A549 (cell line): ENCODE results near the gene HOXB4. TPM values are rescaled to one million over a fixed set of nuclear protein-coding genes. Genes with fewer than 3 reads are reported as not detected.

Experiments
- ATAC-seq, 2 experiments: fragments of 200-7000 bp in 1 of 2; fragments of >200 bp in 1 of 2; cut with Nextera tagmentation in 1 of 2; cut with Tn5 transposase in 1 of 2; 3 replicates each; pipeline versions ENCODE4 v1.8.0 to v1.9.1; 2018 to 2020; ENCODE audit warnings: mild to moderate bottlenecking in 1 of 2, moderate library complexity in 1 of 2
- CTCF ChIA-PET: fragments of 300-600 bp; sonication (Branson Sonifier 250); formaldehyde crosslinking; extraction: SDS; loops from one replicate; lab custom pipeline; 2021; ENCODE audit warnings: antibody characterized with exemption, inconsistent platforms; lab: Yijun Ruan, JAX
- POLR2A ChIA-PET: fragments of 350-600 bp; formaldehyde crosslinking; extraction: SDS; loops from one replicate; lab custom pipeline; 2021; ENCODE audit warnings: antibody characterized with exemption, inconsistent platforms; lab: Yijun Ruan, JAX
- DNase-seq, 2 experiments: peaks; one replicate each; pipeline versions ENCODE4 v3.0.0 to v3.0.0-alpha.2; 2011 to 2016; ENCODE audit warnings: low read depth in 1 of 2, low spot score in 1 of 2
- FAIRE-seq: peaks from 2 replicates; lab custom pipeline; 2011; peaks lifted over from hg19 to GRCh38; lab: Jason Lieb, UNC
- H3K27ac ChIP-seq, 2 experiments: fragments of >200 bp; sonication (Bioruptor Twin); formaldehyde crosslinking; 3 replicates each; pipeline ENCODE4 v1.5.1; 2016 to 2017
- H3K4me1 ChIP-seq: fragments of >200 bp; sonication (Bioruptor Twin); formaldehyde crosslinking; 3 replicates; pipeline ENCODE4 v1.6.1; 2016
- H3K4me2 ChIP-seq: fragments of >200 bp; sonication (Bioruptor Twin); formaldehyde crosslinking; 3 replicates; pipeline ENCODE4 v1.6.1; 2016
- H3K4me3 ChIP-seq: fragments of >200 bp; sonication (Bioruptor Twin); formaldehyde crosslinking; 3 replicates; pipeline ENCODE4 v1.5.1; 2016
- H3K9me3 ChIP-seq: fragments of >200 bp; sonication (Bioruptor Twin); formaldehyde crosslinking; 3 replicates; pipeline ENCODE4 v1.6.1; 2016
- BHLHE40 ChIP-seq: IDR thresholded peaks from 2 replicates; pipeline ENCODE4 v1.6.1; 2012; ENCODE audit warnings: low read depth, low read length, inconsistent platforms
- CBX8 ChIP-seq: fragments of 200-600 bp; sonication (generic); IDR thresholded peaks from 2 replicates; pipeline ENCODE4 v1.6.1; 2016
- CHD2 ChIP-seq: fragments of 150-350 bp; IDR thresholded peaks from 2 replicates; pipeline ENCODE4 v1.6.1; 2014; ENCODE audit warnings: low read length; ENCODE audit not compliant: partially characterized antibody
- EHMT2 ChIP-seq: fragments of 200-600 bp; sonication (generic); IDR thresholded peaks from 2 replicates; pipeline ENCODE4 v1.6.1; 2016; ENCODE audit warnings: antibody characterized with exemption, low read depth, mild to moderate bottlenecking, moderate library complexity
- FOSL2 ChIP-seq, 2 experiments: fragments of 450-650 bp in 1 of 2; fragments of >200 bp in 1 of 2; sonication (Bioruptor Twin) in 1 of 2; formaldehyde crosslinking; IDR thresholded peaks; 2 replicates each; pipeline versions ENCODE4 v1.5.0 to v1.6.1; 2016 to 2020; ENCODE audit warnings: mild to moderate bottlenecking in 1 of 2, moderate library complexity in 1 of 2
- HOXA7 ChIP-seq: fragments of 250-450 bp; sonication (Bioruptor Pico); IDR thresholded peaks from 2 replicates; pipeline ENCODE4 v1.5.0; 2020; ENCODE audit warnings: mild to moderate bottlenecking, moderate library complexity
- HOXB5 ChIP-seq: fragments of 250-450 bp; sonication (Bioruptor Pico); IDR thresholded peaks from 2 replicates; pipeline ENCODE4 v1.5.0; 2020; ENCODE audit warnings: mild to moderate bottlenecking, moderate library complexity
- MAFK ChIP-seq: fragments of 450-650 bp; IDR thresholded peaks from 2 replicates; pipeline ENCODE4 v1.6.1; 2014; ENCODE audit not compliant: partially characterized antibody
- MAZ ChIP-seq: fragments of 150-350 bp; IDR thresholded peaks from 2 replicates; pipeline ENCODE4 v1.6.1; 2014; ENCODE audit warnings: antibody characterized with exemption, low read depth, low read length, borderline replicate concordance
- PHF8 ChIP-seq: fragments of 200-600 bp; sonication (generic); IDR thresholded peaks from 2 replicates; pipeline ENCODE4 v1.6.1; 2016; ENCODE audit warnings: low read depth, mild to moderate bottlenecking, antibody characterized with exemption, moderate library complexity, borderline replicate concordance
- POLR2A ChIP-seq: IDR thresholded peaks from 2 replicates; pipeline ENCODE4 v1.6.1; 2012; ENCODE audit warnings: mild to moderate bottlenecking, low read length
- RAD21 ChIP-seq, 2 experiments: fragments of >200 bp in 1 of 2; sonication (Bioruptor Twin) in 1 of 2; formaldehyde crosslinking in 1 of 2; IDR thresholded peaks in 1 of 2; conservative IDR thresholded peaks in 1 of 2; 2 replicates in 1 of 2; 3 replicates in 1 of 2; pipeline ENCODE4 v1.6.1; 2012 to 2018; ENCODE audit warnings: inconsistent platforms in 1 of 2
- RCOR1 ChIP-seq: fragments of 150-350 bp; IDR thresholded peaks from 2 replicates; pipeline ENCODE4 v1.6.1; 2014; ENCODE audit warnings: antibody characterized with exemption, low read length, low read depth
- RNF2 ChIP-seq: fragments of 200-600 bp; sonication (generic); IDR thresholded peaks from 2 replicates; pipeline ENCODE4 v1.6.1; 2016; ENCODE audit warnings: low read depth, mild to moderate bottlenecking, antibody characterized with exemption, moderate library complexity, borderline replicate concordance
- ZSCAN20 ChIP-seq: fragments of 250-450 bp; sonication (Bioruptor Pico); IDR thresholded peaks from 2 replicates; pipeline ENCODE4 v1.8.0; 2022; ENCODE audit warnings: mild to moderate bottlenecking, moderate library complexity
- WGBS: methylation state at CpG from one replicate; pipeline ENCODE4 v1.1.6; 2017; ENCODE audit errors: missing lambda C conversion rate; 5-methylcytosine and 5-hydroxymethylcytosine counted together
- polyA plus RNA-seq, 4 experiments: library from polyadenylated mRNA; depleted of rRNA in 3 of 4; stranded (reverse); fragments of >200 nt; fragmentation: RNase III in 1 of 4; extraction: RNeasy Plus Mini Kit Qiagen cat#74134 plus additional on column Dnase treatment in 1 of 4; gene quantifications; 2 replicates in 3 of 4; 3 replicates in 1 of 4; pipeline ENCODE4 v1.2.3, GENCODE V29; 2011 to 2017
- TF ChIP-seq, protein P1 (sequence below): fragments of 150-350 bp; IDR thresholded peaks from 2 replicates; pipeline ENCODE4 v1.6.1; 2014; ENCODE audit warnings: low read depth, mild to moderate bottlenecking, low read length

The HOXB4 gene
- polyA plus RNA-seq, 2 of the 4 experiments (the other 2 are of a cell fraction) = 0.30 to 0.74 TPM

DNA sequence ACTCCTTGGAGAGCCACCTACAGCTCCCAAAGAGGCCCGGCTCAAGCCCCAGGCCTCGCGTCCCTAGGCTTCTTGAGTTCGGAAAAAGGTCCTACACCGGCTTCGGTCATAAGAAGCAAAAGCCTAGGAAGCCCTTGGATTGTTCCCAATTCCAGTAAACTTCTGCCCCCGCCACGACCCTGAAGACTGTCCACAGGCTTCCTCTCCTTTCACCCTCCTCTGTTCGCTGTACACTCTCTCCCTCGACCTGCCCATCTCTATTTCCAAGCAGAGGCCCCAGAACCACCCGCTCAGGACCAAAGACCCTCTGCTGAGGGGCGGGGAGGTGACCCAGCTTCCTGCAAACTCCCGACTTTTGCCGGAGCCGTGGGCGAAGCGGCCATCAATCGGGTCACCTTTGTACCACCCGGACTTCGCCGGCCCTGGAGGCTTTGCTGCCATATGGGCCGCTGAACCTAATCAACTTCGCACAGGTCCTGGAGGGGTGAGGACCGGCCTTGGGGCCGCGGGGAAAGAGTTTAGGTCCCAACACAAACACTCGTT, 36.0 kb downstream of the HOXB4 start (continued):
- TF ChIP-seq PHF8 (no peak), RCOR1 (no peak)
- TF ChIP-seq, protein P1, sequence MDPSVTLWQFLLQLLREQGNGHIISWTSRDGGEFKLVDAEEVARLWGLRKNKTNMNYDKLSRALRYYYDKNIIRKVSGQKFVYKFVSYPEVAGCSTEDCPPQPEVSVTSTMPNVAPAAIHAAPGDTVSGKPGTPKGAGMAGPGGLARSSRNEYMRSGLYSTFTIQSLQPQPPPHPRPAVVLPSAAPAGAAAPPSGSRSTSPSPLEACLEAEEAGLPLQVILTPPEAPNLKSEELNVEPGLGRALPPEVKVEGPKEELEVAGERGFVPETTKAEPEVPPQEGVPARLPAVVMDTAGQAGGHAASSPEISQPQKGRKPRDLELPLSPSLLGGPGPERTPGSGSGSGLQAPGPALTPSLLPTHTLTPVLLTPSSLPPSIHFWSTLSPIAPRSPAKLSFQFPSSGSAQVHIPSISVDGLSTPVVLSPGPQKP = no peak

DNA sequence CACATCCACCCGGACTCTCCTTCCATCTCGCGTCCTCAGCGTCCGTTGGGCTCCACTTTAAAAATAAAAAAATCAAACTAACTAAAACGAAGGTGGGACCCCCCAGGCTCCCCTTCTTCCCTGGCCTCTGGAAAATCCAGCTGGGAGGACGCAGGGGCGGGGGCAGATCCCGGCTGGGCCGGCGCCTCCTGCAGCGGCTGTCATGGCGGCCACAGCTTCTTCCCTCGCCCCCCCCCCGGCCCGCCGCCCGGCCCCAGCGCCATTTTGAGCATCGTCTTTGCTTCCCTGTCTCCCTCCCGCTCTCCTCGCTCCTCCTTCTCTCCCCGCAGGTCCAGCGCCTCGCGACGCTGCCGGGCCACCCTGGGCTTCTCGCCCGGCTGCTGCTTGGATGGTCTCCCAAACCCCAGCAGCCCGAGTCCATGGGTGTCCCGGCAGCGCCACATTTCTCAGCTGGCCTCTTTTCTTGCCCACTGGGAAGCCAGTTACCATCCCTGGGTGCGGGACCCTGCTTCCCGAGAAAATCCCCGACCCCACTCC, 36.5 kb downstream of the HOXB4 start:
- no peak overlapping the region for H3K4me3 ChIP-seq
- ATAC-seq (no peak), DNase-seq (no peak), FAIRE-seq (no peak)
- no peak overlapping the region for H3K4me2 ChIP-seq
- TF ChIP-seq RAD21 (conservative IDR thresholded peaks at IDR 0.05 in 1 of 2, IDR thresholded peaks at IDR 0.05 in 1 of 2) = no peak
- no peak for TF ChIP-seq RNF2
- WGBS = 88% methylated on average over 36 of the region's 36 CpGs
- CTCF ChIA-PET = interaction anchor here (0.8 to 2.8 kb wide), 4 partner anchors 33 to 85 kb away, joined by 3 to 8 read pairs (median 3); no protein-coding TSS in a partner anchor
- no peaks in the 10 kb centered on the region for H3K9me3 ChIP-seq
- POLR2A ChIA-PET = no interaction called here
- H3K27ac ChIP-seq = no peak overlapping the region
- H3K4me1 ChIP-seq = peaks cover 14% of the 10 kb centered on the region

GRCh38 chr17:48541036-48541576, 37.0 kb downstream of the HOXB4 start:
- Histone ChIP-seq H3K4me1 (peaks cover 15% of the 10 kb centered on the region; the same call in 2 of the 3 replicates), H3K4me3 (no peak overlapping the region), H3K4me2 (no peak overlapping the region), H3K9me3 (no peaks in the 10 kb centered on the region), H3K27ac (no peak overlapping the region)
- WGBS = 91% methylated on average over 12 of the region's 12 CpGs
- ChIA-PET POLR2A (no interaction called here), CTCF (interaction anchor here (0.6 to 2.8 kb wide), 7 partner anchors 18 to 84 kb away, joined by 3 to 11 read pairs (median 3); no protein-coding TSS in a partner anchor)
- no peak for FAIRE-seq
- ATAC-seq = no peak
- TF ChIP-seq HOXB5 (no peak), POLR2A (no peak), BHLHE40 (no peak), HOXA7 (no peak), FOSL2 (IDR thresholded peaks at IDR 0.05) (no peak), FOSL2 (CRISPR knock-in tag; IDR thresholded peaks at IDR 0.05) (no peak), EHMT2 (no peak)
- no peak for DNase-seq

GRCh38 chr17:48540213-48540612, 37.9 kb downstream of the HOXB4 start:
- ATAC-seq (no peak), FAIRE-seq (no peak), DNase-seq (no peak)
- Histone ChIP-seq H3K4me3 (no peak overlapping the region), H3K4me1 (peaks cover 15% of the 10 kb centered on the region; the same call in 2 of the 3 replicates), H3K9me3 (no peaks in the 10 kb centered on the region), H3K4me2 (no peak overlapping the region), H3K27ac (no peak overlapping the region)
- TF ChIP-seq MAZ = no peak
- POLR2A ChIA-PET = interaction anchor here (0.8 kb wide), 1 partner anchor 15 kb away, joined by 4 read pairs; no protein-coding TSS in a partner anchor
- CTCF ChIA-PET = interaction anchor here (0.6 to 2.8 kb wide), 9 partner anchors 16 to 239 kb away, joined by 3 to 11 read pairs (median 3); no protein-coding TSS in a partner anchor
- 80% methylated on average over 1 of the region's 1 CpG for WGBS

DNA sequence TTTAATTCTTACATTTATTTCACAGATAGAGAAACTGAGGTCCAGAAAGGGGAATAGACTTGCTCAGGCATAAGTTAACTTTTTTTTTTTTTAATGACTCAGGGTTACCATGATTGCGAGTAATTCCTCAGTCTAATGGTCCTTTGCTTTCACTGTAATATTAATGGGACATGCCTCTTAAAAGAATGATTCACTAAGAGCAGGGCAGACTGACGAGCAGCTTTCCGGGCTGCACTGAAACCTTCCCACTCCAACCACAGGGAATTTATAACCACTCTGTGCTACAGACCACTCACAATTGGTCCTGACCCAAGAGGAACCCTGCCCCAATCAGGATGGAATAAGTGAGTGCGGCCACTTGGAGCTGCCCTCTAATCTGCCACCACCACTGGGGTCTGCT, 39.0 kb downstream of the HOXB4 start:
- DNase-seq = no peak
- no peak for ATAC-seq
- TF ChIP-seq CHD2 (no peak), MAFK (no peak), CBX8 (no peak), ZSCAN20 (CRISPR knock-in tag) (no peak)
- 81% methylated on average over 4 of the region's 4 CpGs for whole genome bisulfite sequencing
- Histone ChIP-seq H3K4me3 (no peak overlapping the region), H3K4me1 (peaks cover 15% of the 10 kb centered on the region; the same call in 2 of the 3 replicates), H3K4me2 (no peak overlapping the region), H3K27ac (no peak overlapping the region), H3K9me3 (no peaks in the 10 kb centered on the region)
- ChIA-PET CTCF (interaction anchor here (0.8 to 2.8 kb wide), 6 partner anchors 17 to 82 kb away, joined by 3 to 11 read pairs (median 4); no protein-coding TSS in a partner anchor), POLR2A (no interaction called here)
- FAIRE-seq = peak; percentile 43
